Ecto neural progenitor cell (in vitro differentiated cells): ENCODE results near the gene FLAD1.

Source experiments
- DNase-seq: peaks from one replicate; pipeline ENCODE4 v3.0.0-alpha.2; 2018; ENCODE audit warnings: low spot score

The FLAD1 gene

DNA sequence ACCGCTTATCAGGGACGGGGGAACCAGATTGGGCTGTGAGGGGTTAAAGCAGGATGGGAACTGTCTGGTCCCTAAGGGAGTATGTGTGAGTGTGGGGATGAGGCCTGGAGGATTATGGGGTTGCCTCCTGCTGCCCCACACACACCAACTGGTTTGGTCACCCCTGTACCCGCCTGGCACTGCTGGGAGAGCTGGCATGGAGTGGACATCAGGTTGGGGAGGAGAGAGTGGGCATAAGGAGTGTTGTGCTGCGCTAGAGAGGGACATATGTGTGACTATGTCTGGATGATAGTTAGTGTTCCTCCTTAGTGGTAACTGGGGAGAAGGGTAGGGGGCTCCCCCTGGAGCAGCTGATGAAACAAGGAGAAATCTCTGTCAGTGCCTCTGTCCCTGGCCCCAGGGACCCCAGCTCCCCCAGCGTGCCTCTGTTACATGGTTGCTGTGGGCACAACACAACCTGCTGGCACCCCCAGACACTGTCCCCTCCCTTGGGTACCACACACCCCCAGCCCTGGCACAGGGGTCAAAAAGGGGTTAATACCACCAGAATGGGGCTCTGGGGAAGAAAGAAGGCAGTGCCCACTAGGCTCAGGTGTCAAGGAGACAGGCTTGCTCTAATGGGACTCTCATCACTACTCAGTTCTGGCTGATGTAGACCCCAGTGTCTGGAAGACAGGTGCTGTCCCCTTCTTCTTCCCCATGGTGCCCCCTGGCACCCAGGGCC, 21.4 kb downstream of the FLAD1 start:
- no peak for DNase-seq

DNA sequence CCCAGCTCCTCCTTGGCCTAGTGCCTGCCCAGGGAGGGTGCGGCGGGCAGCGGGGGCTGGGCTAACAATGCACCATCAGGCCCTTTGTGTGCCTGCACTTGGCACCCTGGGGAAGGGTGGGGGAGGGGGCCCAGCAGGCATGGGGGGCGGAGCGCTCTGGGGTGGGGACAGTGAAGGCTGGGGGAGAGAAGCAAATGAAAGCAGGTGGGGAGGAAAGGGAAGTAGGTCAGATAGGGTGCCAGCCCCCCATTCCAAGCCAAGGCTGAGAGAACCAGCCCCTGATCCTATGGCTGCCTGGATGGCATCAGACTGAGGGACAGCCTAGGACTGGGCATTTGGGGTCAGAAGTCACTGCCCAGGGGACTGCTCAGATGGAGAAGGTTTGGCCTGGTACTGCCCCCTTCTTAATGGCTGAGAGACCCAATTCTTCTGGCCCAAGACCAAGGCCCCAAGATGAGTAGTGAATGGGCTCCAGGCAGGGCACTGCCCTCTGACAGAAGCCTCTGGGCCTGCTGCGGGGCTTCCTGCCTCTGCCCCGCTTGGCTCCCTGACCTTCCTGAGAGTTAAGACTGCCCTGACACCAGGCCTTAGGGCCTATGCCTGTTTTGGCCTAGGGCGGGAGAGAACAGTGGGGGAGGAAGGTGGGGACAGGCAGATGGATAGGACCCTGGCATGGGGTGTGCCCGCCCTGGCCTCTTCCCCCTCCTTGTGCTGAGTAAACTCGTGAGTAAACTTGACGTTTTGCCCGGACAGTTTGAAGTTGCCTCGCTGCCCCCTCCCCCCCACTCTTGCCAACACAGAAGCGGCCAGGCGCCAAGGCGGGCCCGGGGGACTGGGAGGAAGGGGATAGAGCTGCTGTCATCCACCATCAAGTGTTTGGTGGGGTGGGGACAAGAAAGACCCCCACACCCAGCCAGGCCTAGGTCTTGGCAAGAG, 22.2 kb downstream of the FLAD1 start:
- no peak for DNase-seq

DNA sequence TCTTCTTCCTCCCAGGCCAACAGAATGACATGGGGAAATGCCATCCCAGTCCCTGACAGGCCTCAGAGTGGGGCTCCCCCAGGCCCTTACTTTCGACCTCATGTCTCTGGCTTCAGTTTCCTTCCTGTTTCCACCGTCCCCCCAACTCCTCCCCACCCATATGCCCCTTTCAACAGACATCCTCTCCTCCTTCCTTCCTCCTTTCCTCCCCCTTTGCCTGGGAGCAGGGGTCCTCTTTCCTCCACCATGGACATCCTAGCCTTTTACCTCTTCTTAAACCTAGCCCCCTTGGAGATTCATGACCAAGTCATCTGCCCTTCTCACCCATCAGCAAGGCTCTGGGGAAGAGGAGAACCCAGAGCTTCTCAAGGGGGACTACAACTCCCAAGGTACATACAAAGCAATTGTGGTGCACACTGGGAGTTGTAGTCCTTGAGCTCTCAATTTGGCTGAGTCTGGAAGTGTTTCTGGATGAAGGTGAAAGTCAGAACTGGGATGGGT, 23.5 kb downstream of the FLAD1 start:
- no peak for DNase-seq

DNA sequence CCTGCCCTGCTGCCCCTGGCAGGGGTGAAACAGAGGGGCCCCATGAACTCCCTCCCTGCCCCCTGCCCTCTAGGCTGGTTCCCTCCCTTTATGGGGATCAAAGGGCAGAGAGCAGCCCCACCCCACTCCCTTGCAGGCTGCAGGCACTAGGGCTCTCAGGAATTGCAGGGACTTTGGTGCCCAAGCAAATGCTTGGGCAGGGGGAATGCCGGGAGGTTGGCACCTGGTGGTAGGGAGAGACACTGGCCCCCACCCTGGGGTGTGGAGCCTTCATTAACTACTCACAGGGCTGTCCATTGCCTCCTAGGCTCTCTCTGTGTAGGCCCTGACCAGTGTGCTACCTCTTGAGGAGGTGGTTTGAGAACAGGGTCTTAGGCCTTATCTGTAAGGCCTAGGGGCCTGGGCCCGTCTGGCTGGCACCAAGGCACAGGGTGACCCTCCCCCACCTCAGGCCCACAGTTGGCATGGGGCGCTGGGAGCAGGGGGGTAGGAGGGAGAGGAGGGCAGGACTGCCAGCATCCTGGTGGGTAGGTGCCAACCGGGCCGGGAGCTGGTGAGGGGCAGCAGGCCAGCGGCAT, 24.2 kb downstream of the FLAD1 start:
- DNase-seq, result no peak

DNA sequence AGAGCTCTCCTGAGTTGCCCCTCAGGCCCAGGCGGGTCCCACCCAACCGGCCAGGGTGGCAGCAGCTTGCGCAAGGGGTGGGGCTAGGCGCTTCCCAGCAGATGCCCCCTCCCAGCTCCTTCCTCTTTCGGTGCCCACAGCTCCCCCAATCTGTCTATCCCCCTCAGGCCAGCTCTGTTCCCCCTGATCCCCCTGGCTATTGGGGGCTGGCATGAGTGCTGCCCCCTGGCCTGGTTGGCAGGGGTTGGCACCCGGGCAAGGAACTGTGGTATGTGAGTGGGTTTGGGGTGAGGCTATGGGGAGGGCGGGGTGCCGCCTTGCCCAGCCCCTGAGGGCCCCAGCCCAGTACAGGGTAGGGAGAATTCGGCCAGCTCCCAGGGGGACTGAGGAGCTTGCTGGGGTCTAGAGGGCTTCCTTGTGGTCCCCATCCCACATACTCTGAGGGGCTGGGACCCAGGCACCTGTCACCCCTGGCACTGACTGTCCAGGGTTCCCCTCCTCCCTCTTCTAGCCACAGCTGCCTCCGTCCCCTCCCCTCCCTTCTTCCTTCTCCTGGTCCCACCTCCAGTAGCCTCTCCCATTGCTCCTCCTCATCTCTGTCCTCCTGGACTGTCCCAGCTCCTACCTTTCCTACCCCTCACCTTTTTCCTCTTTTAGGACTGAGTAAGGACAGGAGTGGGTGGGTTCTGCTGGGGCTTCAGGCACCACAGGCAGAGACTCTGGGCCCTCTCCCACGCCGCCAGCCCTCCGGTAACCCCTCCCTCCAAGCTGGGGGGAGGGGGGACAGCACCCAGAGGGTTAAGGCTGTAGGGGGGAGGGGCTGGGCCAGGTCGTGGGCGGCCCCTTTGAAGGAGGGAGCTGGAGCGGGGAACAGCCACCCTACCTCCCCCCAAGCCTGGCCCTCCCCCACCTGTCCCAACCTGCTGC, 25.1 kb downstream of the FLAD1 start:
- no peak for DNase-seq

DNA sequence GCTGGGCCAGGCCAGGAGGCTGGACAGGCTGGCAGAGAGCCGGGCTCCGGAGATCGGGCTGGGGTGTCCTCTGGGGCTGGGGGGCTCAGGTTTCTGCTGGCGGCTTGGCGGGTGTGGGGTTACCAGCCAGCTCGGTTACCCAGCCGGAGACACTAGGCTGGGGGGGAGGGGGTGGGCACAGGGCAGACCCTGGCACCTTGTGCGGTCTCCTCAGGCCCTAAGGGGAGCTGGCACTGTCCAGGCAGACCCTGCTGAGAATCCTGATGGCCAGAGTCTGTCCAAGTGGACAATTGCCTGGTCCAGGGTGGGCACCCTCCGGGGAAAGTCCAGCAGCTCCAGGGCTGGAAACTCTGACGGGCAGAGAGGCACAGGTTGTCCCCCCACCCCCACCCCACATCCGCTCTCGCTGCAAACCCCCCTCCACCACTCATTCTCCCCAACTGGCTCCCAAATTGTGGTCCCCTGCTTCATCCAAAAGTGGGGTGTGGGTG, 26.1 kb downstream of the FLAD1 start:
- DNase-seq, result no peak

DNA sequence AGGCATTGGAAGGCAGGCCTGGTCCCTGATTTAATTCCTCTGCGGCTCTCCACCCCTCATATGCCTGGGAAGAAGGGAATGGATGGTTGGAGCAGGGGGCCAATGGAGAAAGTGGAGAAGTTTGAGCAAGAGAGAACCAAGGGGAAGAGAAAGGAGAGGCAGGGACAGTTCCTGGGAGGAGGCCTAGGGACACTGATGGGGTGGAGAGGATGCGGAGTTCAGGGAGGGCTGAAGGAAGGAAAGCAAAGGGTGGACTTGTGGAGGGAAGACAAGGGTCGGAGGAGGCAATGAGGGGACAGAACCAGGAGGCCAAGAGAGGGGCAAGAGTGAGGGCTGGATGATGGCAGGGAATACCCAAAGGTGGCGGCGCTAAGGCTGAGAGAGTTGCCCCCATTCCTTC, 26.6 kb downstream of the FLAD1 start:
- DNase-seq, result no peak

DNA sequence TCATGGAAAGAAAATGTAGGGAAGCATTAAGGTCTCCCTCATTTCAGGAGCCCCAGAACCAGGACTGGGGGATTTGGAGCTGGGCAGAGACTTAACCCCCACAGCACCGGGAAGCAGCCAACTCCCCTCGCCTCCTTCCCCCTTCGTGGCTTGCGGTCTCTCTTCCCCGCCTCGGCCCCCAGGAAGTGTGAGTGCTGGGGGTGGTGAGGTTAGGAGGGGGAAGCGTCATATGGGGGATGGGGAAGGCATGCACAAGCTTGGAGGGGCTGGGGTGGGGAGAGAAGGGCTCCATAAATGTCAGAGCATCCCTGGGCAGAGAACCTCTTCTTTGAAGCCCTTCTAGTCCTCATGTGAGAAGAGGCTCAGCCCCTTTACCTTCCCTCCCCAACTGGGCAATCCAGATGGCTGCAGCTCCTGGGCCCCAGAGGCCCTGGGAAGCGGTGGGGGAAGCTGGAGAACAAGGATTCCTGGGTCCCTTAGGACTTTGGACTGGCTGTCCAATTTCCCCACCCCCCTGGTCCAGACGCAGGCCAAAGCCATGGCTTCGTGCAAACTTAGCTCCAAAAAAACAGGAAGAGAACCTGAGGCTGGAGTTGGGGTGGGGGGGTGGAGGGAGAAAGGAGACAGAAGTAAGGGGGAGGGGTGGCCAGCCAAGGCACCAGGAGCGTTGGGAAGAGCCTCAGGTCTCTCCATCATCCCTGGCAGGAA, 27.2 kb downstream of the FLAD1 start:
- no peak for DNase-seq

DNA sequence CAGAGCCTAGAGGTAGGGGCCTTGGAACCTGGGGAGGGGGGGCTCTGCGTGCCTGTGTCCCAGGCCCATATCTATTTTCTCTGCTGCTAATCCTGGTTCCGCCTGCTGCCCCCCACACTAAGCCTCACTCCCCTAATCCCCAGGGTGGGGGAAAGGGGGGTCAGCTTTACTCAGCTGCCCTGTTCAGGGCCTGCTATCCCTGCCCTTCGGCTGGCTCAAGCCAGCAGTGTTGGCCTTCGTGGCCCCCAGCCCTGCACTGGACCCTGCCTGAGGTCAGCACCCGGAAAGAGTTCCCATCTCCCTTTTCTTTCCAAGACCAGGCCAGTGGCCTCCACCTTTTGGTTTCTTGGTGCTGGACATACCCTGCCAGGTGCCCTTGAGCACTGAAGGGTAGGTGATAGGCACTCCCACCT, 27.9 kb downstream of the FLAD1 start:
- no peak for DNase-seq

DNA sequence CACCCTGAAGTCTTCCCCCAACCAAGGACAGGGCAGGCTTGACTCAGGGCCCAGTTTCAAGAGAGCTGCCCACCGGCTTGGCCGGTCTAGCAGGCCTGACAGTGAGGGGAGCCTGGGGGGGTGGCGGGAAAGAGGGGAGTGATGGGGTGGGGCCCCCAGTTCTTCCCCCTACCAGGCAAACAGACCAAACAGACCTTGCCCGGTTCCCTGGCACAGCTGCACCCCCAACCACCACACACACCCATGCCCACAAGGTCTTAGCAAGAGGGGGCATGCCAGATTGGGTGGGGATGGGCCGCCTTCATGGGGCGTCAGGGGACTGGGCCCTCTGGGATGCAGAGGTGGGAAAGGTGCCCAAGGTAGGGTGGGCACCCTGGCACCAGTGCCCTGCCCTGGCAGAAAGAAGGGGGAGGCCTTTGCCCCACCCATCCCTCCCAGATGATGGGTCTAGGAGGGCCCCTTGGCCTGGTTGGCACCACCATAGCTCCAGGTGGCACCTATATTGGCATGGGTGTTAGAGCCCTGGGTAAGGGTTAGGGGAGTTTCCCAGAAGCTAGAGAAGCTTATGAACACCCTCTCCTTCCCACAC, 28.4 kb downstream of the FLAD1 start:
- no peak for DNase-seq

DNA sequence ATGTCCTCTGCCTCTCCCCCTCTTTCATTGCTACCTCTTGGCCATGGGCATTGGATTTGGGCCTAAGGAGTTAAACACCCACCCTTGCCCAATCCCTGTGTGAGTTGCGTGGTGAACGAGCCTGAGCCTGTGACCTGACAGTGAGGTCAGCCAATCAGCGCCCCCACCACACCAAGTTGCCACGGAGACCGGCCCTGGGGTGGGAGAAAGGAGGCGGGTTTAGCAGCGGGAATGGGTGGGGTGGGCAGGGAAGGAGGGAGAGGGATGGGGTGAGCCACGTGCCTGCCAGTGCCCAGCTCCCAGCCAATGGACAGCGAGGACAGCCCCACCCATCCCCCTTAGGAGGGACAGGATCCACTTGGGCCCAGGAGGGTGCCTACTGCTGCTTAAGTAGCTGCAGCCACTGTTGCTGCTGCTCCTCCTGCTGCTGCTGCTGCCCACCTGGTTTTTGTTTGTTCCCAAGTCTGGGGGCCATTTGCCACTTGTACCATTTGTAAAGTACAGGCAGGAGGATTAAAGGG, 28.9 kb downstream of the FLAD1 start:
- peak; percentile 88 for DNase-seq

DNA sequence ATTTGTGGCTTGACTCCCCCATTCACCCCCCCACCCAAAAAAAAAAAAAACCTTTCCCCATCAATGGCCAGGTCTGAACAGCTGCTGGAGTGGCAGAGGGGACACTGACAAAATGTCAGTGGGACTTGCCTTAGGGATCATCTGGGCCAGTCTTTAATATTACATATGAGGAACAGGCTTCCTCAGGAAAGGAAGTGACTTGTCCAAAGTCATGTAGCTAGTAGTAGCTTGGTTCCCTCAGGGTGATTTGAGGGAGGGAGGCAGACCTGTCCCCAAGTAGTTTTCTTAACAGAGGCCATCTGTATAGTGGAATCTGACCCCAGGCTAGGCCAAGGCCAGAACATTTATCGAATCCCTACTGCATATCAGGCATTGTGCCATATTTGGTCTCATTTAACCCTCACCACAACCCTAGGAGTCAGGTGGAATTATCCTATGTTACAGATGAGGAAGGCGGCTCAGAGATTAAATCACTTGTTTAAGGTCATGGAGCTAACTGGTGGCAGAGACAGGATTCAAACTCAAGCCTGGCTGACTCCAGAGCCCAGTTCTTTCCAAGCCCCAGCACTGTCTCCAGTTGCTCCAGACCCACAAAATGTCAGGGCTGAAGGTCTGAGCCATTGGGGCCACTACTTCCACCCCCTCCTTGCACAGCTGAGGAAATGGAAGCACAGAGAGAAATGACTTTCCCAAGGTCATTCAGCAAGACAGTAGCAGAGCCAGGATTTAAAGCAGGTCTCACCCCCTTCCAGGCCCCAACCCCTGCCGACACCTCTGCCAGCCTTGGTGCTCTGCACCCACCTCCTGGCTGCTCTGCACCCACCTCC, 29.8 kb downstream of the FLAD1 start:
- DNase-seq, result no peak

DNA sequence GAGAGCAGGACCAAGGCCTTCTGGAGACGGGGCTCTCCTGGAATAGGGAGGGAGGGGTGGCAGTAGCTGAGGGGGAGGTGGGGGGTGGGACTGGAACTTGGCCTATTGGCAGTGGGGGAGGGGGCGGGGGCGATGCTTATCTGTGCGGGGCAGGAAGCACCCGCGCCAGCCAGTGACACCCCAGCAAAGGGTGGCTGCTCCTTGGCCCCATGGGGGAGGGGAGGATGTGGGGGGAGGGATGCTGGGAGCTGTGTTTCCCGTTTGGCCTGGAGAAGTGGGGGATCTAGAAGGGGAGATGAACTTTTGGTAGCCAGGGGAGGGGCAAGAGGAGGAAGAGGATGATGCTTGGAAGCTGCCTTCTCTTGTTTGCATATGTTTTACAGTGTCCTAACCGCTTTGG, 30.5 kb downstream of the FLAD1 start:
- DNase-seq, result no peak

DNA sequence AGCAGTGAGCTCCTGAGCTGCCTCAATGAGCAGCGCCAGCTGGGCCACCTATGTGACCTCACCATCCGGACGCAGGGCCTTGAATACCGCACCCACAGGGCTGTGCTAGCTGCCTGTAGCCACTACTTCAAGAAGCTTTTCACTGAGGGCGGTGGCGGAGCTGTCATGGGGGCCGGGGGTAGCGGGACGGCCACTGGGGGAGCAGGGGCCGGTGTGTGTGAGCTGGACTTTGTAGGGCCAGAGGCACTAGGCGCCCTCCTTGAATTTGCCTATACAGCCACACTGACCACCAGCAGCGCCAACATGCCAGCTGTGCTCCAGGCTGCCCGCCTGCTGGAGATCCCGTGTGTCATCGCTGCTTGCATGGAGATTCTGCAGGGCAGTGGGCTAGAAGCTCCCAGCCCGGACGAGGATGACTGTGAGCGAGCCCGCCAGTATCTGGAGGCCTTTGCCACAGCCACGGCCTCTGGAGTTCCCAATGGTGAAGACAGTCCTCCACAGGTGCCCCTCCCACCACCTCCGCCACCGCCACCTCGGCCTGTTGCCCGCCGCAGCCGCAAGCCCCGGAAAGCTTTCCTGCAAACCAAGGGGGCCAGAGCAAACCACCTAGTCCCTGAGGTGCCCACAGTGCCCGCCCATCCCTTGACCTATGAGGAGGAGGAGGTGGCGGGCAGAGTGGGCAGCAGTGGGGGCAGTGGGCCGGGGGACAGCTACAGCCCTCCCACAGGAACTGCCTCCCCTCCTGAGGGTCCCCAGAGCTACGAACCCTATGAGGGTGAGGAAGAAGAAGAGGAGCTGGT, 31.8 kb downstream of the FLAD1 start:
- no peak for DNase-seq

DNA sequence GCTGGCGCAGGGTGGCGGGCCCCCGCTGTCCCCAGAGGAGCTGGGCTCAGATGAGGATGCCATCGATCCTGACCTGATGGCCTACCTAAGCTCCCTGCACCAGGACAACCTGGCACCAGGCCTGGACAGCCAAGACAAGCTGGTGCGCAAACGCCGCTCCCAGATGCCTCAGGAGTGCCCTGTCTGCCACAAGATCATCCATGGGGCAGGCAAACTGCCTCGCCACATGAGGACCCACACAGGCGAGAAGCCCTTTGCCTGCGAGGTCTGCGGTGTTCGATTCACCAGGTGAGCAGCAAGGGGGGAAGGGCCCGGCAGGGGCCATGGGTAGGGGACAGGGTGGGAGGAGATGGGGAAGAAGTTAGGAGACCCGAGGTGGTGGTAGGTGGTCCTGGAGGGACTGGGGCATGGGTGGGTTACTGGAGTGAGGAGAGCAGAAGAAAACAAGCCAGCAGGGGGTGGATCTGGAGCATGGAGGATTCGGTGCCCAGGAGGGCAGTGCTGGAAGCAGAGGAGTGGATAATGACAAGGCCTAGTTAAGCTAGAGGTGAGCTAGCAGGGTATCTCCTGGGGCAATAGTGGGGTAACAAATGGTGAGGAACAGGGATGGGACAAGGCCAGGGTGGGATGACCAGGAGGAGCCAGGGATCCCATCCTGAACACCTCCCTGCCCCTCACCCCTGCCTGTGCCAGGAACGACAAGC, 32.5 kb downstream of the FLAD1 start:
- DNase-seq, result no peak

DNA sequence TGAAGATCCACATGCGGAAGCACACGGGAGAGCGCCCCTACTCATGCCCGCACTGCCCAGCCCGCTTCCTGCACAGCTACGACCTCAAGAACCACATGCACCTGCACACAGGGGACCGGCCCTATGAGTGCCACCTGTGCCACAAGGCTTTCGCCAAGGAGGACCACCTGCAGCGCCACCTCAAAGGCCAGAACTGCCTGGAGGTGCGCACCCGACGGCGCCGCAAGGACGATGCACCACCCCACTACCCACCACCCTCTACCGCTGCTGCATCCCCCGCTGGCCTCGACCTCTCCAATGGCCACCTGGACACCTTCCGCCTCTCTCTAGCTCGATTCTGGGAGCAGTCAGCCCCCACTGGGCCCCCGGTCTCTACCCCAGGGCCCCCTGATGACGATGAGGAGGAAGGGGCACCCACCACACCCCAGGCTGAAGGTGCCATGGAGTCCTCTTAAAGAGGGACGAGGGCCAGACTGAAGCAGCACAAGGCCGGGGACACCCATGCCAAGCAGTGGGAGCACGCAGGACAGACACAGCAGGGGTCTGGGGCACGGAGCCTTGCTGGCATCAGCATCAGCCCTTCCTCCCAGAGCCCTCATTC, 33.2 kb downstream of the FLAD1 start:
- no peak for DNase-seq
